GM19438 (cell line): ENCODE measurements around the gene ADAMTS2.

ENCODE experiments used
- ATAC-seq: cut with Tn5 transposase; IDR thresholded peaks from one replicate; pipeline ENCODE4 v1.9.1; 2021; ENCODE audit warnings: low read depth; ENCODE audit not compliant: unreplicated experiment

The ADAMTS2 gene

DNA sequence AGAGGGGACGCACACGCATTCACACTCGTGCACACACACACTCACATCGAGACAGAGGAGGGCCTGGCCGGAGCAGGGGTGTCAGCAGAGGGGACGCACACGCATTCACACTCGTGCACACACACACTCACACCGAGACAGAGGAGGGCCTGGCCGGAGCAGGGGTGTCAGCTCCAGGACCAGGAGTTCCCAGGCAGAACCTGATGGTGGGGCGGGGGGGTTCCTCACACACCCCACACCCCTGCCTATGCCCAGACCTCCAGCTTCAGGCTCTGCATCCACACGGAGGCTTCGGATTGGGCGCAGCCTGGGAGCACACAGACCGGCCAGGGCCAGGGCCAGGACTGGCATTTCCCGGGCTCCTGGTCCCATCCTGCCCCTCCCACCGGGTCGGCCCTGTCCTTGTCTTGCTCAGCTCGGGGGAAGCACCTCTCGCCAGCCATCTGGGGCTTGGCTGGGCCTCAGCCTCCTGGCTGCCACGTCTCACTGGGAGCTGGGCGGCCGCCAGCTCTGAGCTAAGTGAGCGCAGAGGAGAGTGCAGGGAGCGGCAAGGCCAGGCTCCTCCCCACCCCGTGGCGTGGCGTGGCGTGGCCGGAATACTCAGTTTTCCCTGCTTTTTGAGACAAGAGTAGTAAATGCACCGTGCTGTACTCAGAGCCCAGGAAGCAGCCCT, 31.3 kb downstream of the ADAMTS2 start:
- ATAC-seq = no peak

DNA sequence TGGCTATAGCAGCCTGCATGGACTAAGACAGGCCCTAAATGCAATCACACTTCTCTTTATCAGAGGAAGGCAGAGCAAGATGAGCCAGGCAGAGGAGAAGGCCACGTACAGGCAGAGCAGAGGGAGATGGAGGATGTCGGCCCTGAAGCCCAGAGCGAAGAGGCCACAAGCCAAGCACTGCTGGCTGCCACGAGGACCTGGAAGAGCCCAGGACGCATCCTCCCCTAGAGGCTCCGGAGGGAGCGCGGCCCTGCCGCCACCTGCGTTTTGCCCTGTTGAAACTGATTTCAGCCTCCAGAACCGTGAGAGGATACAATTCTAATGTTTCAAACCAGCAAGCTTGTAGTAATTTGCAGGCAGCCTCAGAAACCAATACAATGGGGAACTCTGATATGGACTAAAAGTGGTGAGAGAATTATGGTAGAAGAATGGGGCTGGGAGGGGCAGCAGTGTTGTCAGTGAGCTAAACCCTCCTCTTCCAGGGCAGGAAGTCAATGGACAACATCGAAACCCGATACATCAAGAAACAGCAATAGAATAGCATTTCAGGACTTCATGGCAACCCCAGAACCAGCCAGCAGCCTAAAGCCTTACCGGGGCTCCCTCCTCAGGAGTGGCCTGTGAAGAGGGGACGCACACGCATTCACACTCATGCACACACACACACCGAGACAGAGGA, 32.6 kb downstream of the ADAMTS2 start:
- ATAC-seq = no peak

GRCh38 chr5:179311581-179311980, 33.7 kb downstream of the ADAMTS2 start:
- no peak for ATAC-seq

GRCh38 chr5:179311091-179311470, 34.2 kb downstream of the ADAMTS2 start:
- ATAC-seq = no peak

- ATAC-seq = no peak
Measured at GRCh38 chr5:179310439-179311090, 34.7 kb downstream of the ADAMTS2 start.

DNA sequence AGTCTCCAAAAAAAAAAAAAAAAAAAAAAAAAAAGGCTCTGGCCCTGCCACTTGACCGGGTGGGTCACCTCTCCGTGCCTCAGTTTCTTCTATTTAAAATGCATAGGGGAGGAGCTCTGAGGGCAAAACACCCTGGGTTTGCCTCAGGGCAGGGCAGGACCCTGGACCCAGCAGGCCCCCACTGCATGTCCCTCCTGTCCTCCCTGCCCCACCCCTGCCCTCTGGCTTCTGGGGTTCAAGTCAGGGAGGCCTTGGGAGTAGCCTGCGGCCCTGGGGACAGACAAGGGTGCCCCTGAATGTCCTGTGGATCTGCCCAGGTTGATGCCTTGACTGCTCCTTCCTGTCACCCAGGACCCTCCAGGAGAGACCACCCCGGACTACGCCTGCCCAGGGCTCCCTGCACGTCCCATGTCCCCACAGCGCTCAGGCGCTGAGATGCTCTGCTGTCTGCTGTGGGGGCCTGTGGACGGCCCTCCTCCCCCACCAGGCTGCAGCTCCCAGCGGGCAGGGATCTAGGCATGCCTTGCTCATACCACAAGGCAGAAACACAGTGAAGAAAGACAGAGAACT, 35.4 kb downstream of the ADAMTS2 start:
- ATAC-seq = no peak

DNA sequence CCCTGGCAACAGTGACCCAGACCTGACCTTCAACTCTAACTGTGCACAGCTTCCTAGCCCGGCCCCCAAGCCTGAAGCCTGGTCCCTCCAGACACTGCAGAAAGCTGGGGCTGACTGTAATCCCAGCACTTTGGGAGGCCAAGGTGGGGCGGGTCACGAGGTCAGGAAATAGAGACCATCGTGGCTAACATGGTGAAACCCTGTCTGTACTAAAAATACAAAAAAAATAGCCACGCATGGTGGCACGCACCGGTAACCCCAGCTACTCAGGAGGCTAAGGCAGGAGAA, 35.9 kb downstream of the ADAMTS2 start:
- ATAC-seq = no peak

GRCh38 chr5:179308563-179309382, 36.5 kb downstream of the ADAMTS2 start:
- ATAC-seq = no peak

DNA sequence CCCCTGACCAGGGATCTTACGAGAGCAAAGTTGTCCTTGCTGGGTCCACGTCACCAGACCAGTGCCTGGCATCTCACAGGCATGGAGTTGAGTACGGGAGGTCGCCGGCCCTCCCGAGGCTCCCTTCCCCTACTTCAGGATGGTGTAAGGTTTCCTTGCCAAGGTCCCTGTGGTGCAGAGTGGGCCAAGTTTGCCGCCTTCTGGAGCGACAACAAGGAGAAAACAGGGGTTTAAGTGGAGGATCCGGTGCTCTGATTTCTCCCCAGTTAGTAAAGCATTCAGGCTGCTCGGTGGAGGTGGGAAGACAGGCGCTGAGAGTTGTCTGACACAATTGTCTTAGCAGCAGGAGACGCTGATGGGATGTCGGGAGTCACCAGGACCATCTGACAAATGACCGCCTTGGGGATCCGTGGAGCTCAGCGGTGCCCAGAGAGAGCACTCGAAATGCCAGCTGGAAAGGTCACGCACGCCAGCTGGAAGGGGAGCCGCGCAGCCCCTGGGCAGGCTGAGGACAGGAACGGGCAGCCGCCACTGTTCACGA, 37.3 kb downstream of the ADAMTS2 start:
- ATAC-seq = no peak

DNA sequence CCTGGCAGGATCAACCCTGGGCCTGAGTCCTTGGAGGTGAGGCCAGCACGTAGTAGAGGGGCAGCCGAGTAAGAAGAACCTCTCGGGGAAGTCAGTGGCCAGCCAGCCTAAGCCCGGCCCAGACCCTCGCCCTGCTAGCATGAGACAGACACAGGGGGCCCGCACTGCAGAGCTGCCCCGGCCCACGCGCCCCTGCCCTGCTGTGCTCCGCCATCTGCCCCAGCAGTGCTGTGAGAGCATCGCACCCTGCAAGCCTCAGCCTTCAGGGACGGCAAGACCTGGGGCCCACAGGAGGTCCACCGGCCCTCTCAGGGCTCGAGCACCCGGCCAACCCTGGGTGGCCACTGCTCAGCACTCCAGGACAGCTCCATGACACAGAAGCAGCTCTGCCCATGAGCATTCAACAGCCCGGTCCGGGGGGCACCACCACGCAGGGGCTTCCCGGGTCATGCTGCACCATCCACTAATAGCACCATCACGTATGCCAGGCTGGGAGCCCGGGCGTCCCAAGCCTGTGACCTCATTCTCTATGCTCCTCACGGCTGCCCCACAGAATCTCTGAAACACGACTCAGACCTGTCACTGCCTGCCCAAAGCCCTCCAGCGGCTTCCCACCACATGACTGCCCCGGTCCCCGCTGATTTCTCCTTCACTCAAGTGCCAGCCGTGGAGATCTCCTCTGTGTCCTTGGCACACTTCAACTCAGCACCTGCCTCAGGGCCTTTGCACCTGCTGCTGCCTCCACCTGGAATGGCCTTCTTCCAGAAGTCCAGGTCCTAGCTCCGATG, 38.1 kb downstream of the ADAMTS2 start:
- ATAC-seq = no peak

- ATAC-seq = no peak
Measured at GRCh38 chr5:179306191-179307012, 38.9 kb downstream of the ADAMTS2 start.

DNA sequence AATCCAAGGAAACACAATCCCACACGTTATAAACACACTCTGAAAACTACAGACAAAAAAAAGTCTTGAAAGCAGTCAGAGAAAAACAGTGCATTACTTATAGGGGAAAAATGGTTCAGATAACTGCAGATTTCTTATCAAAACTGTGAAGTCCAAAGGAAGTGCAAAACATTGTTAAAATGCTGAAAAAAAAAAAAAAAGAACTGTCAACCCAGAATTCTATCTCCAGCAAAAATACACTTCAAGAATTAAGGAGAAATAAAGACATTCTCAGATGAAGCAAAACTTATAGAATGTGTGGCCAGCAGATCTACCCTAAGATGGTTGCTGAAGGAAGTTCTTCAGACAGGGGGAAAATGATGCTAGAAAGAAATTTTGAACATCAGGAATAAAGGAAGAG, 40.4 kb downstream of the ADAMTS2 start:
- ATAC-seq = no peak

DNA sequence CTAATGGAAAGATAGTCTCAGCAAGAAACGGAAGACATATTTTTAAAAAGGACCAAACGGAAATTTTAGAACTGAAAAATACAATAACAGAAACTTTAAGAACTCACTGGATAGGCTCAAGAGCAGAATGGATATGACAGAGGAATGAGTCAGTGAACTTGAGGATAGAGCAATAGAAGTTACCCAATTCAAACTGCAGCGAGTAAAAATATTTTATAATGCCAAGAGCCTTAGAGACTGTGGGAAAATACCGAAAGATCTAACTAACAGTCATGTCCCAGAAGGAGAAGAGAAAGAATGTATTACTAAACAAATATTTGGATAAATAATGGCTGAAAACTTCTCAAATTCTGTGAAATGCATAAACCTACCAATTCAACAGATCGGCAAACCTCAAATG, 40.8 kb downstream of the ADAMTS2 start:
- ATAC-seq = no peak

DNA sequence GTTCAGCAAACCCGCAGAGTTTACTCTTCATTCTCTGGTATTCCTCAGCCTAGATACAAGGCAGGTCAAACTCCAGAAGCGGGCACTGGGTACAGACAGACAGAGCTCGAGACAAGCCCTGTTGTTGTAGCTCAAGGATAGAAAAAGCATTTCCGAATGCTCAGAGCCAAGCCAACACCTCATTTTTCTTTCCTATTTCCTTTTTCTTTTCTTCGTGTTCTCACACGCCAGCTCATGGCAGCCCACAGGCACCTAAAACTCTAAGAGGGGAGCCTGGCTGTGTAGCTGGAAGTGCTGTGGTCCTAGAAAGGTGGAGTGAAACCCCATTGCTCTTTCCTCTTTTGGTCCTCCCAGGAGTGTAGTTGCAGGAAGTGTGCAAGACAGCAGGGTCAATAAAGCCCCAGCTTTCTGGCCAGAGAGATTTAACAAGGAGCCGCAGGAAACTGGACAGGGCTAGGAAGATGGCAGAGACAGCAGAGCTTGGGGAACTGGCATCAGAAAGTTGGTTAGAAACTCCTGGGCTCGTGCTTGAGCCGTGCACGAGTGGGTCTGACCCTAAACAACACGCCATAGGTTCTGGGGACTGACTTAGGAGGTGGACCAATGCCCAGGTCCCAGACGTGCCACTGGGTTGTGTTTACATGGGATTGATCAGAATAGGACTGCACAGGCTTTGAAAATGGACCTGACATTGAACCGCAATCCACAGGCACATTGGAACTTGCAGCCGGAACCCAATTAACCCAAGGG, 41.6 kb downstream of the ADAMTS2 start:
- no peak for ATAC-seq

DNA sequence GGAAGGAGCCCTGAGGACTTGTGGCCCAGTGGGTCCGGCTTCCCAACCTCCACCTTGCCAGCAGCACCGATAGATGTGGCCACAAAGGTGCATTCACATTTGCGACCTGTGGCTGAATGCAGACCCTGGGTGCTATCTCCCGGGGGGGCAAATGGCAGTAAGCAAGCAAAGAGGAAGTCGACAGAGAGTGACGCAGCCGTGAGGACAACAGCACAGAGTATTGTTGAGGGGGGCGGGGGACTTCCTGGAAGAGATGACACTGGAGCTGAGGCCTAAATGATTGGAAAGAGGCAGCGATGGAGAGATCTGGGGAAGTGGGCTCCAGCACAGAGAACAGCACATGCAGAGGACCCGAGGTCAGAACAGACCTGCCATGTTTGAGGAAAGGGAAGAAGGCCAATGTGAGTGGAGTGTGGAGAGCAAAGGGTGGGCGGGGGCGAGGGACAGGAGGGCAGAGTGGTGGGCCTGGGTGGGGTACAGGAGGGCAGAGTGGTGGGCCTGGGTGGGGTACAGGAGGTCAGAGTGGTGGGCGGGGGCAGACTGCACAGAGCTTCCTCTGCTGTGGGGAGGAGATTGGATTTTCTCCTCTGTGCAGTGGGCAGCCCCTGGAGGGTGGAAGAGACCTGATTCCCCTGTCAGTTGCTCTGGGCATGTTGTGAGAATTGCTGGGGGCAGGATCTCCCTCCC, 42.6 kb downstream of the ADAMTS2 start:
- ATAC-seq = no peak

- no peak for ATAC-seq
Measured at GRCh38 chr5:179301796-179302195, 43.5 kb downstream of the ADAMTS2 start.

GRCh38 chr5:179301376-179301775, 43.9 kb downstream of the ADAMTS2 start:
- no peak for ATAC-seq
